OCI-LY1 (cell line): ENCODE measurements around the gene XYLT1.

ENCODE experiments used
- H2AFZ ChIP-seq: fragments of 200-600 bp; sonication (generic), shearing (Covaris generic); 2 replicates; pipeline ENCODE4 v1.6.0; 2014; ENCODE audit warnings: antibody characterized with exemption, mild to moderate bottlenecking, low read length
- H3F3A ChIP-seq: fragments of 200-600 bp; sonication (generic), shearing (Covaris generic); 2 replicates; pipeline ENCODE4 v1.6.0; 2014; ENCODE audit warnings: mild to moderate bottlenecking, antibody characterized with exemption, low read length, moderate library complexity; ENCODE audit not compliant: insufficient read depth
- H3K27ac ChIP-seq: fragments of 200-600 bp; sonication (generic); 2 replicates; pipeline ENCODE4 v1.5.1; 2014; ENCODE audit warnings: low read length, mixed run types, mild to moderate bottlenecking, low read depth; ENCODE audit not compliant: poor library complexity, severe bottlenecking
- H3K27me3 ChIP-seq: fragments of 200-600 bp; sonication (generic); 2 replicates; pipeline ENCODE4 v1.6.0; 2014; ENCODE audit warnings: antibody characterized with exemption, mild to moderate bottlenecking, low read length, moderate library complexity; ENCODE audit not compliant: insufficient read depth
- H3K36me3 ChIP-seq: fragments of 200-600 bp; sonication (generic); 2 replicates; pipeline ENCODE4 v1.6.1; 2014; ENCODE audit warnings: mild to moderate bottlenecking, antibody characterized with exemption, low read length, moderate library complexity, mixed read lengths; ENCODE audit not compliant: insufficient read depth
- H3K4me1 ChIP-seq: fragments of 200-600 bp; sonication (generic); 2 replicates; pipeline ENCODE4 v1.5.1; 2014; ENCODE audit warnings: mild to moderate bottlenecking, low read length, moderate library complexity; ENCODE audit not compliant: insufficient read depth, severe bottlenecking
- H3K4me2 ChIP-seq: fragments of 200-600 bp; sonication (generic), shearing (Covaris generic); 2 replicates; pipeline ENCODE4 v1.6.1; 2014; ENCODE audit warnings: low read length
- H3K4me3 ChIP-seq: fragments of 200-600 bp; sonication (generic); 2 replicates; pipeline ENCODE4 v1.5.1; 2014; ENCODE audit warnings: low read length, low read depth, mild to moderate bottlenecking, mixed read lengths; ENCODE audit not compliant: poor library complexity, severe bottlenecking
- H3K79me2 ChIP-seq: fragments of 200-600 bp; shearing (Covaris generic); 2 replicates; pipeline ENCODE4 v1.6.1; 2016; ENCODE audit warnings: mixed run types, low read length, mixed read lengths; ENCODE audit not compliant: insufficient read depth
- H3K9ac ChIP-seq: fragments of 200-600 bp; sonication (generic), shearing (Covaris generic); 2 replicates; pipeline ENCODE4 v1.6.1; 2014; ENCODE audit warnings: mild to moderate bottlenecking, low read length, mixed read lengths
- H3K9me2 ChIP-seq: fragments of 200-600 bp; sonication (generic), shearing (Covaris generic); 2 replicates; pipeline ENCODE4 v1.6.1; 2014; ENCODE audit warnings: low read depth, mild to moderate bottlenecking, low read length, mixed read lengths
- H3K9me3 ChIP-seq: fragments of 200-600 bp; shearing (Covaris generic); 2 replicates; pipeline ENCODE4 v1.6.1; 2014; ENCODE audit warnings: low read length, mixed read lengths
- H4K20me1 ChIP-seq: fragments of 200-600 bp; sonication (generic), shearing (Covaris generic); 2 replicates; pipeline ENCODE4 v1.6.0; 2016; ENCODE audit warnings: mild to moderate bottlenecking, low read length; ENCODE audit not compliant: insufficient read depth
- CTCF ChIP-seq: fragments of 200-600 bp; sonication (generic), shearing (Covaris generic); IDR thresholded peaks from 2 replicates; pipeline ENCODE4 v1.5.1; 2017; ENCODE audit warnings: mild to moderate bottlenecking, antibody characterized with exemption, low read length, moderate library complexity, mixed read lengths
- EZH2 ChIP-seq: fragments of 200-600 bp; sonication (generic), shearing (Covaris generic); IDR thresholded peaks from 2 replicates; pipeline ENCODE4 v1.8.0; 2017; ENCODE audit warnings: borderline replicate concordance, mixed run types, mild to moderate bottlenecking, antibody characterized with exemption, low read length, moderate library complexity, mixed read lengths

Gene XYLT1

DNA sequence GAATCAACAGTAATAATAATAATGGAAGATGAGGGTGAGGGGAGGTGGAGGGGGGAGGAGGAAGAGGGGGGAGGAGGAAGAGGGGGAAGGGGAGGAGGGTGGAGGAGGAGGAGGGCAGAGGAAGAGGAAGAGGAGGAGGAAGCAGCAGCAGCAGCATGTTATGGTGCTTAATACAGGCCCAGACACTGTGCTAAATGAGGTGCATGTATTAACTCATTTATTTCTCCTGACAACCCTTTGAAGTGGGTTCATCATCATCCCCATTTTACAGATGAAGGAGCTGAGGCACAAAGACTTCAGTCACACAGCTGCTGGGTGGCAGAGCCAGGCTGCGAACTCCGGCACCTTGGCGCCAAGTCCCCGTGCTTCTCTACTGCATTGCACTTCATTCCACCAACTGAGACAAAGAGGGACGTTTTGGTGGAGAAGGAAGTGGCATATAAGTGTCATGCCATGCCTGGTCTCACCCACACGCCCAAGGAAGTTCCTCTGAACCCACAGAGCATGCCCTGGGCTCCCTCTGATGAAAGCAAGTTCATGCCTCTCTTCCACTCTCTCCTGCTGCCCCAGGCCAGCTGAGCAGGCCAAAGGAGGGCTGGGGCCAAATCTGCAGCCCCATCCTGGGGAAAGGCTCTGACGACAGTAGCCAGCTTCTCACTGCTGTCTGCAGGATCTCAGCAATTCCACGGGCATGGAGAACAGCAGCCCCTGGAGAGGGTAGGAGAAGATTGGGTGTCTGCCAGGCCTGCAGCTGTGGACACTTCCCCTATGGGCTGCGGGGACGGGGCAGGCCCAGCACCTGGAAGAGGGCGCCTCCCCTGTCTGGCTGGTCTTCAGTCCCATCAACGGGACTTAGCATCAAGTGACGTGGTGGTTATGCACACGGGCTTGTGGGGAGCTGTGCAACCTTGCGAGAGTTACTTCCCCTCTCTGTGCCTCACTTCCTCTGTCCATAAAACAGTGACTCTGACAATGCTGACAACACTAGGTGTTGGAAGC is 21.8 kb downstream of the XYLT1 start:
- Histone ChIP-seq H3K4me3 (peak overlapping the region; percentile 24), H3K9me2 (no peaks in the 10 kb centered on the region), H3K27ac (peak overlapping the region; percentile 98), H2AFZ (no peak overlapping the region), H3K79me2 (peaks cover 29% of the 10 kb centered on the region), H3K4me2 (peak overlapping the region; percentile 64), H3K27me3 (no peaks in the 10 kb centered on the region), H3K9ac (peak overlapping the region; percentile 66), H4K20me1 (no peaks in the 10 kb centered on the region), H3F3A (no peaks in the 10 kb centered on the region; the same call in 1 of the 2 replicates), H3K36me3 (peaks cover 50% of the 10 kb centered on the region), H3K4me1 (peaks cover 58% of the 10 kb centered on the region), H3K9me3 (no peaks in the 10 kb centered on the region)
- TF ChIP-seq EZH2 (no peak), CTCF (peak; percentile 17; the same call in 1 of the 2 replicates)

GRCh38 chr16:17447101-17447569 is 23.6 kb downstream of the XYLT1 start:
- Histone ChIP-seq H3K9ac (no peak overlapping the region), H4K20me1 (no peaks in the 10 kb centered on the region), H3K27me3 (no peaks in the 10 kb centered on the region), H3K9me2 (no peaks in the 10 kb centered on the region), H2AFZ (no peak overlapping the region), H3K36me3 (peaks cover 61% of the 10 kb centered on the region), H3K4me3 (no peak overlapping the region), H3K4me2 (no peak overlapping the region), H3K4me1 (peaks cover 40% of the 10 kb centered on the region), H3K27ac (no peak overlapping the region), H3K79me2 (peaks cover 18% of the 10 kb centered on the region), H3K9me3 (no peaks in the 10 kb centered on the region), H3F3A (no peaks in the 10 kb centered on the region)
- TF ChIP-seq CTCF (no peak), EZH2 (no peak)

GRCh38 chr16:17446661-17447060 is 24.1 kb downstream of the XYLT1 start:
- H2AFZ ChIP-seq, result no peak overlapping the region
- no peaks in the 10 kb centered on the region for H4K20me1 ChIP-seq
- peaks cover 60% of the 10 kb centered on the region for H3K36me3 ChIP-seq
- H3K9me2 ChIP-seq, result no peaks in the 10 kb centered on the region
- H3K27ac ChIP-seq, result no peak overlapping the region
- no peaks in the 10 kb centered on the region for H3F3A ChIP-seq
- TF ChIP-seq EZH2 (no peak), CTCF (no peak)
- no peak overlapping the region for H3K4me2 ChIP-seq
- no peak overlapping the region for H3K4me3 ChIP-seq
- no peak overlapping the region for H3K9ac ChIP-seq
- H3K4me1 ChIP-seq, result peaks cover 35% of the 10 kb centered on the region
- peaks cover 13% of the 10 kb centered on the region for H3K79me2 ChIP-seq
- H3K9me3 ChIP-seq, result no peaks in the 10 kb centered on the region
- no peaks in the 10 kb centered on the region for H3K27me3 ChIP-seq
